Measurements from ENCODE around the gene CASZ1. TPM values are rescaled to one million over a fixed set of nuclear protein-coding genes. Genes with fewer than 3 reads are reported as not detected.

Gene CASZ1
- total RNA-seq, 1 experiment from 2014 or later: 39.0 TPM

GRCh38 chr1:10727751-10728232 lies 68.7 kb downstream of the CASZ1 start:
- DNase-seq (ENCODE audit: low spot score): no peak

- DNase-seq (ENCODE audit: low spot score): peak; percentile 51
Observed at GRCh38 chr1:10726355-10726754, 70.1 kb downstream of the CASZ1 start.

- DNase-seq (ENCODE audit: low spot score): no peak
Observed at GRCh38 chr1:10724948-10725847, 71.2 kb downstream of the CASZ1 start.

- DNase-seq (ENCODE audit: low spot score): no peak
Observed at GRCh38 chr1:10724511-10724910, 71.9 kb downstream of the CASZ1 start.

GRCh38 chr1:10724052-10724494 lies 72.4 kb downstream of the CASZ1 start:
- peak; percentile 90 for DNase-seq (ENCODE audit: low spot score)

- DNase-seq (ENCODE audit: low spot score): no peak
Observed at GRCh38 chr1:10723317-10723716, 73.1 kb downstream of the CASZ1 start.

GRCh38 chr1:10722803-10723202 lies 73.6 kb downstream of the CASZ1 start:
- DNase-seq (ENCODE audit: low spot score): no peak

- no peak for DNase-seq (ENCODE audit: low spot score)
Observed at GRCh38 chr1:10721381-10722321, 74.8 kb downstream of the CASZ1 start.

- no peak for DNase-seq (ENCODE audit: low spot score)
Observed at GRCh38 chr1:10720635-10721034, 75.8 kb downstream of the CASZ1 start.

- DNase-seq (ENCODE audit: low spot score): no peak
Observed at GRCh38 chr1:10718083-10718415, 78.4 kb downstream of the CASZ1 start.

- no peak for DNase-seq (ENCODE audit: low spot score)
Observed at GRCh38 chr1:10717296-10718082, 79.0 kb downstream of the CASZ1 start.

- DNase-seq (ENCODE audit: low spot score): no peak
Observed at GRCh38 chr1:10716840-10717239, 79.6 kb downstream of the CASZ1 start.

- DNase-seq (ENCODE audit: low spot score): no peak
Observed at GRCh38 chr1:10714337-10715114, 81.9 kb downstream of the CASZ1 start.

GRCh38 chr1:10713614-10714013 lies 82.8 kb downstream of the CASZ1 start:
- no peak for DNase-seq (ENCODE audit: low spot score)

- no peak for DNase-seq (ENCODE audit: low spot score)
Observed at GRCh38 chr1:10712568-10713362, 83.7 kb downstream of the CASZ1 start.

- no peak for DNase-seq (ENCODE audit: low spot score)
Observed at GRCh38 chr1:10710489-10710888, 86.0 kb downstream of the CASZ1 start.

GRCh38 chr1:10709646-10710045 lies 86.8 kb downstream of the CASZ1 start:
- DNase-seq (ENCODE audit: low spot score): no peak

- no peak for DNase-seq (ENCODE audit: low spot score)
Observed at GRCh38 chr1:10709165-10709564, 87.3 kb downstream of the CASZ1 start.

GRCh38 chr1:10708757-10709156 lies 87.7 kb downstream of the CASZ1 start:
- no peak for DNase-seq (ENCODE audit: low spot score)

GRCh38 chr1:10707208-10707607 lies 89.2 kb downstream of the CASZ1 start:
- DNase-seq (ENCODE audit: low spot score): no peak
